Measurements from ENCODE around the gene HOXA2. TPM values are rescaled to one million over a fixed set of nuclear protein-coding genes. Genes with fewer than 3 reads are reported as not detected.

The HOXA2 gene
- total RNA-seq, 2 donors from 2014 or later, result 1.4 TPM; not detected in 1

DNA sequence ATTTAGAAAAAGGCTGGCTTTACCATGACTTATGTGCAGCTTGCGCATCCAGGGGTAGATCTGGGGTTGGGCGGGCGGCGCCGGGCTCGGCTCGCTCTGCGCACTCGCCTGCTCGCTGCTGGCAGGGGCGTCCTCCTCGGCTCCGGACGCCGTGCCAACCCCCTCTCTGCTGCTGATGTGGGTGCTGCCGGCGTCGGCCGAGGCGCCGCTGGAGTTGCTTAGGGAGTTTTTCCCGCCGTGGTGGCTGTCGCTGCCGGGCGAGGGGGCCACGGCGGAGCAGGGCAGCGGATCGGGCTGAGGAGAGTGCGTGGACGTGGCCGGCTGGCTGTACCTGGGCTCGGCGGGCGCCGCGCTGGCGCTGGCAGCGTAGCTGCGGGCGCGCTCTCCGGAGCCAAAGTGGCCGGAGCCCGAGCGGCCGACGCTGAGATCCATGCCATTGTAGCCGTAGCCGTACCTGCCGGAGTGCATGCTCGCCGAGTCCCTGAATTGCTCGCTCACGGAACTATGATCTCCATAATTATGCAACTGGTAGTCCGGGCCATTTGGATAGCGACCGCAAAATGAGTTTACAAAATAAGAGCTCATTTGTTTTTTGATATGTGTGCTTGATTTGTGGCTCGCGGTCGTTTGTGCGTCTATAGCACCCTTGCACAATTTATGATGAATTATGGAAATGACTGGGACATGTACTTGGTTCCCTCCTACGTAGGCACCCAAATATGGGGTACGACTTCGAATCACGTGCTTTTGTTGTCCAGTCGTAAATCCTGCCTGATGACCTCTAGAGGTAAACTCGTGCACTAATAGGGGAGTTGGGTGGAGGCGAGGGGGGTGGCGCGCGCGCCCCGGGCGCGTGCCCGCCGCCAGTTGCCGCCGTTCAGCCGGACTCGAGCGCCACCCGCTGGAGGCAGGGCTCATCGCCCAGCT lies 40.8 kb upstream of the HOXA2 start, which contains the start of gene HOXA5:
TSS of gene HOXA5 (minus strand) at position 659 of the 927 bp plus-strand sequence. CDS start at position 585, 74 bp downstream.
- Histone ChIP-seq H3K4me1 (replicated peaks) (no peaks in the 10 kb centered on the region), H3K27ac (peak within 1 kb of the TSS; percentile 62 to 72), H3K4me3 (peak within 1 kb of the TSS; percentile 40), H3K9me3 (no peaks in the 10 kb centered on the region), H3K36me3 (no peaks in the 10 kb centered on the region), H3K27me3 (replicated peaks; ENCODE audit: insufficient read depth) (no peaks in the 10 kb centered on the region)
- WGBS, result 39% methylated on average over 79 of the region's 86 CpGs
- intact Hi-C loops (cut with DNase I), result no loop called here
- peak; percentile 80 for DNase-seq (ENCODE audit: low spot score)
- peak; percentile 77 for TF ChIP-seq POLR2AphosphoS5 (IDR thresholded peaks at IDR 0.05)
- TF ChIP-seq, protein P1, sequence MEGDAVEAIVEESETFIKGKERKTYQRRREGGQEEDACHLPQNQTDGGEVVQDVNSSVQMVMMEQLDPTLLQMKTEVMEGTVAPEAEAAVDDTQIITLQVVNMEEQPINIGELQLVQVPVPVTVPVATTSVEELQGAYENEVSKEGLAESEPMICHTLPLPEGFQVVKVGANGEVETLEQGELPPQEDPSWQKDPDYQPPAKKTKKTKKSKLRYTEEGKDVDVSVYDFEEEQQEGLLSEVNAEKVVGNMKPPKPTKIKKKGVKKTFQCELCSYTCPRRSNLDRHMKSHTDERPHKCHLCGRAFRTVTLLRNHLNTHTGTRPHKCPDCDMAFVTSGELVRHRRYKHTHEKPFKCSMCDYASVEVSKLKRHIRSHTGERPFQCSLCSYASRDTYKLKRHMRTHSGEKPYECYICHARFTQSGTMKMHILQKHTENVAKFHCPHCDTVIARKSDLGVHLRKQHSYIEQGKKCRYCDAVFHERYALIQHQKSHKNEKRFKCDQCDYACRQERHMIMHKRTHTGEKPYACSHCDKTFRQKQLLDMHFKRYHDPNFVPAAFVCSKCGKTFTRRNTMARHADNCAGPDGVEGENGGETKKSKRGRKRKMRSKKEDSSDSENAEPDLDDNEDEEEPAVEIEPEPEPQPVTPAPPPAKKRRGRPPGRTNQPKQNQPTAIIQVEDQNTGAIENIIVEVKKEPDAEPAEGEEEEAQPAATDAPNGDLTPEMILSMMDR (IDR thresholded peaks at IDR 0.05), result peak in 3 of 4 experiments; percentile 70 to 91 (median 82)
- peak; percentile 66 for TF ChIP-seq POLR2A (IDR thresholded peaks at IDR 0.05)

DNA sequence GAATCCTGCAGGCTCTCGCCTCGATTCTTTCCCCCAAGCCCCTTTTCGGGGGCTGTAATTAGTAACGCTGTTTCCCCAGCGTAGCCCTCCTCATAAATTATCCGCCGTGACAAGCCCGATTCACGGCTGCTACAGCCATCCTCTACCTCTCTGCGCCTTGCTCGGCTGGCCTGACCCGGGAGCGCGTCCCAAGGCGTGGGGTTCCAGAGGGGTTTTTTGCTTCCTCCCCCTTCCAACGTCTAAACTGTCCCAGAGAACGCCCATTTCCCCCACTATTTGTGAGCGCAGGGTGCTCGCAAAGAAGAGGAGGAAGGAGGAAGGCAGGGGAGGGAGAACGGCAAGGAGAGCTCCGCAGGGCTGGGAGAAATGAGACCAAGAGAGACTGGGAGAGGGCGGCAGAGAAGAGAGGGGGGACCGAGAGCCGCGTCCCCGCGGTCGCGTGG lies 40.1 kb upstream of the HOXA2 start:
- TF ChIP-seq, protein P1 (IDR thresholded peaks at IDR 0.05), result no peak
- TF ChIP-seq POLR2AphosphoS5 (IDR thresholded peaks at IDR 0.05), result no peak
- TF ChIP-seq POLR2A (IDR thresholded peaks at IDR 0.05), result no peak
- Histone ChIP-seq H3K9me3 (no peaks in the 10 kb centered on the region), H3K4me1 (replicated peaks) (no peaks in the 10 kb centered on the region), H3K27me3 (replicated peaks; ENCODE audit: insufficient read depth) (no peaks in the 10 kb centered on the region), H3K27ac (peak overlapping the region; percentile 62 to 72), H3K4me3 (peak overlapping the region; percentile 40), H3K36me3 (no peaks in the 10 kb centered on the region)
- no peak for DNase-seq (ENCODE audit: low spot score)
- 41% methylated on average over 29 of the region's 29 CpGs for WGBS
- intact Hi-C loops (cut with DNase I), result no loop called here

DNA sequence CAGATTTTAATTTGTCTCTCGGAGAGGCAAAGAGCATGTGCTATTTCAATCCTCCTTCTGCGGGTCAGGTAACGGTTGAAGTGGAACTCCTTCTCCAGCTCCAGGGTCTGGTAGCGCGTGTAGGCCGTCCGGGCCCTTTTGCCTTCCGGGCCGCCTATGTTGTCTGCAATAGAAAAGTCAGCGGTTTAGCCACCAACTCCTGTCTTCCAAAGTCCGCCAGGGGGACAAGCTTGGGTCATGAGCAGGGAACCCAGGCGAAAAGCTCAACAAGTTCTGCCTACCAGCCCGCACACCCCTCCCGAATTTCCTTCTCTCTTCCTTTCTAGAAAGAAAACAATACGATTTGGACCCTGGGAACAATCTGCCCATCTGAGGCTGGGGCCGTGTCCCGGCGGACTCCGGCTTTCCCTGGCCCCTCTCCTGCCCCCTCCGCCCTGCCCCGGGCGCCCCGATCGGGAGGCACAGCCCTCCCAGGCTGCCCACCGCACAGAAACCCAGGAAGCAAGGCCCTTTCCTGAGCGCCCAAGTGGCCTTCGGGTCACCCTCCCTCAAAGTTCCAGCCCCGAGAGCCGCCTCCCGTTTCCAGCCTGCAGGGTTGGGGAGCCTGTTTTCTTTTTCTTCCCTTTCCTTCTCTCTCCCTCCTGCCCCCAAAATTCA lies 39.6 kb upstream of the HOXA2 start:
- H3K27me3 ChIP-seq (replicated peaks; ENCODE audit: insufficient read depth), result no peaks in the 10 kb centered on the region
- no peak for DNase-seq (ENCODE audit: low spot score)
- WGBS, result 74% methylated on average over 30 of the region's 30 CpGs
- H3K27ac ChIP-seq, result no peak overlapping the region
- H3K4me1 ChIP-seq (replicated peaks), result no peaks in the 10 kb centered on the region
- intact Hi-C loops (cut with DNase I), result no loop called here
- no peaks in the 10 kb centered on the region for H3K9me3 ChIP-seq
- peak overlapping the region; percentile 40 for H3K4me3 ChIP-seq
- TF ChIP-seq, protein P1 (IDR thresholded peaks at IDR 0.05), result no peak
- TF ChIP-seq POLR2AphosphoS5 (IDR thresholded peaks at IDR 0.05), result no peak
- no peak for TF ChIP-seq POLR2A (IDR thresholded peaks at IDR 0.05)
- H3K36me3 ChIP-seq, result no peaks in the 10 kb centered on the region

DNA sequence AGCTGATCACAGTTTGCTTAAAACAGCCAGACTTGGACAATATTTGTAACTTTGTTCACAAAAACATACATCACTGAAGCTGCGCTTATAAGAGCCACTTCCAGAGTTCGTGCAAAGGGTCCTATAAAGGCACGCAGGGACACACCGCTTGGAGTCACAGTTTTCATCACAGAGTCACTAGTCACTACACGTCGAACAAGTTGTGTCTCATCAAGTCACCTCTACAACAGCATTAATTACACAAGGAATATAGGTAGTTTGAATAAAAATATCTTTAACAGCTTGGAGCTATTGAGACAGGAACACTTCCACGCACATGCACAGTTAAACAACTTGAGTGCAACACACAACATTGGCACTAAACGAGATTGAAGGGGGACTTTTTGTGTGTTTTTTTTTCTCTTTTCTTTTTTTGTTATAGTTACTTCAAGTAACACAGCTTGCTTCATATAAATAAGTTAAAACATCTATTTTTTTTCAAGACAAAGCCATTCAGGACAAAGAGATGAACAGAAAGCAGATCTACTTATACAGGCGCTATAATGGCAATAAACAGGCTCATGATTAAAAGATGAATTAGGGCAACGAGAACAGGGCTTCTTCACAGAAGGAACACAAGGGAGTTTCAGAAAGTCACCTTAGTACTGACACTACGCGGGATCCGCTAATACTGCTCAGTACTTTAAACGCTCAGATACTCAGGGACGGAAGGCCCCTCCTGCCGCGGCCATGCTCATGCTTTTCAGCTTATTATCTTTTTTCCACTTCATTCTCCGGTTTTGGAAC lies 38.8 kb upstream of the HOXA2 start:
- H3K4me1 ChIP-seq (replicated peaks), result no peaks in the 10 kb centered on the region
- intact Hi-C loops (cut with DNase I), result no loop called here
- H3K27ac ChIP-seq, result no peak overlapping the region
- DNase-seq (ENCODE audit: low spot score), result no peak
- no peaks in the 10 kb centered on the region for H3K27me3 ChIP-seq (replicated peaks; ENCODE audit: insufficient read depth)
- WGBS, result 89% methylated on average over 18 of the region's 18 CpGs
- TF ChIP-seq POLR2A (IDR thresholded peaks at IDR 0.05) (no peak), POLR2AphosphoS5 (IDR thresholded peaks at IDR 0.05) (no peak)
- TF ChIP-seq, protein P1 (IDR thresholded peaks at IDR 0.05), result no peak
- no peaks in the 10 kb centered on the region for H3K9me3 ChIP-seq
- no peaks in the 10 kb centered on the region for H3K36me3 ChIP-seq
- H3K4me3 ChIP-seq, result no peak overlapping the region

Measured in prostate gland (tissue), 2 donors.